HepG2 (cell line): ENCODE results near the gene MBTD1. TPM values are rescaled to one million over a fixed set of nuclear protein-coding genes. Genes with fewer than 3 reads are reported as not detected.

Source experiments
- CREB1 ChIP-seq, 2 experiments: fragments of 450-650 bp in 1 of 2; IDR thresholded peaks; 2 replicates each; pipeline ENCODE4 v1.6.1; 2016 to 2017; ENCODE audit warnings: control low read depth in 1 of 2, mild to moderate bottlenecking in 1 of 2, missing compliant biosample characterization in 1 of 2, missing genetic modification characterization in 1 of 2
- ETS1 ChIP-seq: sonication (generic); formaldehyde crosslinking; IDR thresholded peaks from 2 replicates; pipeline ENCODE4 v1.4.0; 2020; ENCODE audit warnings: missing genetic modification reagents
- FOSL2 ChIP-seq: sonication (generic); formaldehyde crosslinking; IDR thresholded peaks from 2 replicates; pipeline ENCODE4 v1.4.0; 2020; ENCODE audit warnings: missing genetic modification reagents
- FOXM1 ChIP-seq: sonication (generic); formaldehyde crosslinking; IDR thresholded peaks from 2 replicates; pipeline ENCODE4 v1.5.0; 2020; ENCODE audit warnings: missing genetic modification reagents
- FOXO1 ChIP-seq: sonication (generic); formaldehyde crosslinking; IDR thresholded peaks from 2 replicates; pipeline ENCODE4 v1.4.0; 2020; ENCODE audit warnings: missing genetic modification reagents
- GZF1 ChIP-seq: sonication (generic); formaldehyde crosslinking; IDR thresholded peaks from 2 replicates; pipeline ENCODE4 v1.5.1; 2020; ENCODE audit warnings: mild to moderate bottlenecking, missing genetic modification reagents
- MIER3 ChIP-seq: IDR thresholded peaks from 2 replicates; pipeline ENCODE4 v1.6.1; 2016; ENCODE audit warnings: missing compliant biosample characterization, borderline replicate concordance
- MYNN ChIP-seq: sonication (generic); formaldehyde crosslinking; IDR thresholded peaks from 2 replicates; pipeline ENCODE4 v1.4.0; 2020; ENCODE audit warnings: mild to moderate bottlenecking, low read depth, missing genetic modification reagents
- REPIN1 ChIP-seq: sonication (generic); formaldehyde crosslinking; IDR thresholded peaks from 2 replicates; pipeline ENCODE4 v1.8.0; 2022; ENCODE audit warnings: missing genetic modification reagents, low read depth, mild to moderate bottlenecking, borderline replicate concordance
- SP2 ChIP-seq: sonication (generic); formaldehyde crosslinking; IDR thresholded peaks from 2 replicates; pipeline ENCODE4 v1.5.1; 2020; ENCODE audit warnings: mild to moderate bottlenecking, missing genetic modification reagents
- XBP1 ChIP-seq: sonication (generic); formaldehyde crosslinking; IDR thresholded peaks from 2 replicates; pipeline ENCODE4 v1.5.0; 2020; ENCODE audit warnings: missing genetic modification reagents
- ZNF205 ChIP-seq: IDR thresholded peaks from 2 replicates; pipeline ENCODE4 v1.6.1; 2018; ENCODE audit warnings: missing biosample characterization, missing genetic modification reagents
- ZNF263 ChIP-seq: sonication (generic); formaldehyde crosslinking; IDR thresholded peaks from 2 replicates; pipeline ENCODE4 v1.4.0; 2020; ENCODE audit warnings: missing genetic modification reagents
- ZNF331 ChIP-seq: sonication (generic); formaldehyde crosslinking; IDR thresholded peaks from 2 replicates; pipeline ENCODE4 v1.4.0; 2020; ENCODE audit warnings: missing genetic modification reagents
- ZNF672 ChIP-seq: sonication (generic); formaldehyde crosslinking; IDR thresholded peaks from 2 replicates; pipeline ENCODE4 v1.8.1; 2022; ENCODE audit warnings: missing genetic modification reagents
- polyA plus RNA-seq, 8 experiments: library from polyadenylated mRNA; depleted of rRNA in 3 of 8; stranded (reverse) in 7 of 8; unstranded in 1 of 8; fragments of >200 nt; fragmentation: Illumina TruSeq in 4 of 8; extraction: Trizol in 4 of 8; gene quantifications; 2 replicates each; pipeline versions ENCODE4 v1.2.1 to v1.2.3, GENCODE V29; 2011 to 2016; ENCODE audit warnings: low read depth in 4 of 8, missing spikeins in 1 of 8, mixed read lengths in 1 of 8; ENCODE audit not compliant: insufficient read depth in 1 of 8
- total RNA-seq, 5 experiments: library from RNA; depleted of rRNA; stranded (reverse); fragments of >200 nt; fragmentation: Illumina TruSeq; extraction: Trizol; gene quantifications; 2 replicates each; pipeline ENCODE4 v1.2.3, GENCODE V29; 2016; ENCODE audit warnings: low read depth in 1 of 5
- TF ChIP-seq, protein P1 (sequence below), 2 experiments: sonication (generic) in 1 of 2; formaldehyde crosslinking in 1 of 2; IDR thresholded peaks; 2 replicates each; pipeline versions ENCODE4 v1.4.0 to v1.6.1; 2016 to 2020; ENCODE audit warnings: borderline replicate concordance in 1 of 2, low read depth in 1 of 2, mild to moderate bottlenecking in 1 of 2, missing genetic modification reagents in 1 of 2
- TF ChIP-seq, protein P2 (sequence below): sonication (generic); formaldehyde crosslinking; IDR thresholded peaks from 2 replicates; pipeline ENCODE4 v1.9.0; 2021; ENCODE audit warnings: missing genetic modification reagents, borderline replicate concordance
- TF ChIP-seq, protein P3 (sequence below): fragments of 450-650 bp; IDR thresholded peaks from 2 replicates; pipeline ENCODE4 v1.6.1; 2017
- TF ChIP-seq, protein P4 (sequence below): IDR thresholded peaks from 2 replicates; pipeline ENCODE4 v1.6.1; 2016

Gene MBTD1
- total and polyA plus RNA-seq, 2 of the 13 experiments (the other 11 are each of a cell fraction or from before 2014, with no cell fraction given) = 20.9 TPM

DNA sequence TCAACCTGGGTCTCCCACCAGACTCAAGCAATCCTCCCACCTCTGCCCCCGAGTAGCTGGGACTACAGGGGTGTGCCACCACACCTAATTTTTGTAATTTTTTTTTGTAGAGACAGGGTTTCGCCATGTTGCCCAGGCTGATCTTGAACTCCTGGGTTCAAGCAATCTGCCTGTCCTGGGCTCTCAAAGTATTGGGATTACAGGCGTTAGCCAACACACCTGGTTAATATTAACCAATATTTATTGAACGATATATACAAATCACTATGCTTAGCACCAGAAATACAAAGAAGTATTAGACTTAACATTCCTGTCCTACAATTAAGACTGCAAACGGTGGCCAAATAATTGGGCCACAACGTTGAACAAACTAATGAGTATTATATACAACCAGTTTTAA is 4.2 kb downstream of the MBTD1 start (continued):
- TF ChIP-seq, protein P1, sequence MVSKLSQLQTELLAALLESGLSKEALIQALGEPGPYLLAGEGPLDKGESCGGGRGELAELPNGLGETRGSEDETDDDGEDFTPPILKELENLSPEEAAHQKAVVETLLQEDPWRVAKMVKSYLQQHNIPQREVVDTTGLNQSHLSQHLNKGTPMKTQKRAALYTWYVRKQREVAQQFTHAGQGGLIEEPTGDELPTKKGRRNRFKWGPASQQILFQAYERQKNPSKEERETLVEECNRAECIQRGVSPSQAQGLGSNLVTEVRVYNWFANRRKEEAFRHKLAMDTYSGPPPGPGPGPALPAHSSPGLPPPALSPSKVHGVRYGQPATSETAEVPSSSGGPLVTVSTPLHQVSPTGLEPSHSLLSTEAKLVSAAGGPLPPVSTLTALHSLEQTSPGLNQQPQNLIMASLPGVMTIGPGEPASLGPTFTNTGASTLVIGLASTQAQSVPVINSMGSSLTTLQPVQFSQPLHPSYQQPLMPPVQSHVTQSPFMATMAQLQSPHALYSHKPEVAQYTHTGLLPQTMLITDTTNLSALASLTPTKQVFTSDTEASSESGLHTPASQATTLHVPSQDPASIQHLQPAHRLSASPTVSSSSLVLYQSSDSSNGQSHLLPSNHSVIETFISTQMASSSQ (IDR thresholded peaks at IDR 0.05; ENCODE audit: low read depth) = peak; percentile 81
- TF ChIP-seq, protein P1 (CRISPR knock-in tag; IDR thresholded peaks at IDR 0.05; ENCODE audit: borderline replicate concordance) = peak; percentile 78; the same call in 1 of the 2 replicates
- no peak for TF ChIP-seq ZNF263 (CRISPR knock-in tag)
- no peak for TF ChIP-seq ZNF205
- TF ChIP-seq CREB1 (IDR thresholded peaks at IDR 0.05) = no peak
- TF ChIP-seq CREB1 (CRISPR knock-in tag; IDR thresholded peaks at IDR 0.05) = 0 out of 2 replicates have a peak, but pooled peaks have one; percentile 4
- TF ChIP-seq, protein P2, sequence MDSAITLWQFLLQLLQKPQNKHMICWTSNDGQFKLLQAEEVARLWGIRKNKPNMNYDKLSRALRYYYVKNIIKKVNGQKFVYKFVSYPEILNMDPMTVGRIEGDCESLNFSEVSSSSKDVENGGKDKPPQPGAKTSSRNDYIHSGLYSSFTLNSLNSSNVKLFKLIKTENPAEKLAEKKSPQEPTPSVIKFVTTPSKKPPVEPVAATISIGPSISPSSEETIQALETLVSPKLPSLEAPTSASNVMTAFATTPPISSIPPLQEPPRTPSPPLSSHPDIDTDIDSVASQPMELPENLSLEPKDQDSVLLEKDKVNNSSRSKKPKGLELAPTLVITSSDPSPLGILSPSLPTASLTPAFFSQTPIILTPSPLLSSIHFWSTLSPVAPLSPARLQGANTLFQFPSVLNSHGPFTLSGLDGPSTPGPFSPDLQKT (CRISPR knock-in tag) = no peak
- TF ChIP-seq FOXM1 (CRISPR knock-in tag) = no peak
- TF ChIP-seq, protein P3, sequence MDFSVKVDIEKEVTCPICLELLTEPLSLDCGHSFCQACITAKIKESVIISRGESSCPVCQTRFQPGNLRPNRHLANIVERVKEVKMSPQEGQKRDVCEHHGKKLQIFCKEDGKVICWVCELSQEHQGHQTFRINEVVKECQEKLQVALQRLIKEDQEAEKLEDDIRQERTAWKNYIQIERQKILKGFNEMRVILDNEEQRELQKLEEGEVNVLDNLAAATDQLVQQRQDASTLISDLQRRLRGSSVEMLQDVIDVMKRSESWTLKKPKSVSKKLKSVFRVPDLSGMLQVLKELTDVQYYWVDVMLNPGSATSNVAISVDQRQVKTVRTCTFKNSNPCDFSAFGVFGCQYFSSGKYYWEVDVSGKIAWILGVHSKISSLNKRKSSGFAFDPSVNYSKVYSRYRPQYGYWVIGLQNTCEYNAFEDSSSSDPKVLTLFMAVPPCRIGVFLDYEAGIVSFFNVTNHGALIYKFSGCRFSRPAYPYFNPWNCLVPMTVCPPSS = no peak
- TF ChIP-seq ZNF331 (CRISPR knock-in tag) = no peak
- TF ChIP-seq GZF1 (CRISPR knock-in tag) = no peak
- TF ChIP-seq SP2 (CRISPR knock-in tag) = no peak
- no peak for TF ChIP-seq FOXO1 (CRISPR knock-in tag)
- TF ChIP-seq, protein P4, sequence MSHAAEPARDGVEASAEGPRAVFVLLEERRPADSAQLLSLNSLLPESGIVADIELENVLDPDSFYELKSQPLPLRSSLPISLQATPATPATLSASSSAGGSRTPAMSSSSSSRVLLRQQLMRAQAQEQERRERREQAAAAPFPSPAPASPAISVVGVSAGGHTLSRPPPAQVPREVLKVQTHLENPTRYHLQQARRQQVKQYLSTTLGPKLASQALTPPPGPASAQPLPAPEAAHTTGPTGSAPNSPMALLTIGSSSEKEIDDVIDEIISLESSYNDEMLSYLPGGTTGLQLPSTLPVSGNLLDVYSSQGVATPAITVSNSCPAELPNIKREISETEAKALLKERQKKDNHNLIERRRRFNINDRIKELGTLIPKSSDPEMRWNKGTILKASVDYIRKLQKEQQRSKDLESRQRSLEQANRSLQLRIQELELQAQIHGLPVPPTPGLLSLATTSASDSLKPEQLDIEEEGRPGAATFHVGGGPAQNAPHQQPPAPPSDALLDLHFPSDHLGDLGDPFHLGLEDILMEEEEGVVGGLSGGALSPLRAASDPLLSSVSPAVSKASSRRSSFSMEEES = no peak
- TF ChIP-seq FOSL2 (CRISPR knock-in tag) = no peak
- no peak for TF ChIP-seq XBP1 (CRISPR knock-in tag)
- 0 out of 2 replicates have a peak, but pooled peaks have one; percentile 31 for TF ChIP-seq MIER3 (CRISPR knock-in tag)
- TF ChIP-seq REPIN1 (CRISPR knock-in tag) = no peak
- TF ChIP-seq MYNN = no peak
- TF ChIP-seq ZNF672 = no peak
- TF ChIP-seq ETS1 (CRISPR knock-in tag) = no peak
- TF ChIP-seq, all 625 proteins: peak for 9
